NCI-H1092 (cell line): Measurements from ENCODE around the gene PRAC1.

ENCODE experiments used
- DNase-seq: peaks from one replicate; lab custom pipeline; 2025; lab: John Stamatoyannopoulos, UW

Gene PRAC1

DNA sequence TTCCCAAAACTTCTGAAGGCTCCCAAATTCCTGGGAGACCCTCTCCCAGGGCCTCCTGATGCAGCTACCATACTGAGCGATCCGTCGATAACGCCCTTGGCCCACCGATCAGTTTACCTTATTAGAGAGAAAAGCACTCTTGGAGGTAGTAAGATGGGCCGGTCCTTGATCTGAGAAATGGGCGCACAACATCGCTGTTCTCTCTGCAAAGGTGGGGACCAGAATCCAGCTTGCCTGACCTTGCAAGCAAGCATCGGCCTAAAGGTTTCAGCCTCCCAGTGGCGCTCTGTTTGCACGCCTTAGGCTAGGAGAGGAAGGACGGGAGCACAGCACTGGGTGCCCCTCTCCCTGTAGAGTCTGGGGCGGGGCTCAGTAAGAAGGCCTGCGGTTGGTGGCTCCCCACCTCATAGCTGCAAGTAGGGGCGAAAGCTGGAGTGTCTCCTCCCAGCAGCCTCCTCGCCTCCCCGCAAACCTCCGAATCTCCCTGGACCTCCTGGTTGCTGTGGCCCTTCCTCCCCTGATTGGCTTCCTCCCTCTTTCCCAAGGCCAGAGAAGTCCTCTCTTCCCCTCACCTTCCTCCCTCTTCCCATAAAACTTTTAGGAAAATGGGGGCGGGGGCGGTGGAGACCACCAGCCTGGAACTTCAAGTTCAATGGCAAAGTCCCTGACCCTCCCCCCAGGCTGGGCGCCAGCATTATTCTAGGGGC is at the start of gene PRAC1:
Gene PRAC1, minus strand, starts transcription at position 318 of the 707 bp plus-strand sequence. Its CDS starts 126 bp downstream, at position 192.
- no peak for DNase-seq

DNA sequence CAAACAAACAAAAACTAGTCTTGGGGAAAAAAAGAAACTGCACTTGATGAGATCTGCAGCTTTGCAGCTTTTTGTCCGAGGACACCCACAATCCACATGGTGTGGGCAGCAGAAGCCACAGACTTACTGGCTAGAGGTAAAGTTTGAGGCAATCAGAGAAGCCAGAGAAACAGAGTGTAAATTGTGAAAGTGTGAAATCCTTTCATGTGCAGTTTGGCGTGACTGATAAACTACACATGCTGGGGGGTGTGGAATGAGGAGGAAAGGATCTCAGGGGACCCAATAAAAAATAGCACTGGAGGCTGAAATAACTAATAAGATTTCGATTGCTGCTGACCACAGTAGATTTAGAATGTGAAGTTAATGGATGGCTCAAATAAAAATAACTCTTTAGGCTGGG is 48.6 kb upstream of the PRAC1 start:
- DNase-seq = no peak

DNA sequence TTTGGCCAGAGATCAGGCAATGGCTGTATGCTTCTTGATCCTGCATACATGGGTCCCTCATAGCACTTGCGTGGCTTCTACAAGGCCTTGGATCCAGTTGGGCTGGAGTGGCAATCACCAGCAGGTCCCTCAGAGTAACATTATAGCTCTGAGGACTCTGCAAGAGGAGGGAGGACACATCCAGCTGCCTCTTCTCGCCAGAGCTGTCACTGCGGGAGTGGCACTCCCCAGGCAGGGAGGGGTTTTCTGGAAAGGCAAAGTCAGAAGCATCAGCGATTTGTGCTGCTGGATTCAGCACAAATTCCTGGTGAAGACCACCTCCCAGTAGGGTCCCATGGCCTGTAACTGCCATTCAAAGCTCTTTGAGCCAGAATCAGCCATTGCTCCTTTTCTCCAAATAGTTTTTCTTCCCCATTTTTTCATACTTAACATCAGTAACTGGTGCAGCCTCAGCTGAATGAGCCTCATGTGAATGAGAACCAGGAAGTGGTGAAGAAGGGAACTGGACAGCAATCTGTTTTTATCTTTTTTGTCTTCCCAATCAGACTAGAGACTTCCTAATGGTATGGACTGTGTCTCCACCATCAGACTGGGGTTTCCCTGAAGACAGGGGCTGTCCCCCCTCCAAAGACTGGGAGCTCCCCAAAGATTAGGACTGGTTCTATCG is 46.8 kb upstream of the PRAC1 start:
- no peak for DNase-seq

DNA sequence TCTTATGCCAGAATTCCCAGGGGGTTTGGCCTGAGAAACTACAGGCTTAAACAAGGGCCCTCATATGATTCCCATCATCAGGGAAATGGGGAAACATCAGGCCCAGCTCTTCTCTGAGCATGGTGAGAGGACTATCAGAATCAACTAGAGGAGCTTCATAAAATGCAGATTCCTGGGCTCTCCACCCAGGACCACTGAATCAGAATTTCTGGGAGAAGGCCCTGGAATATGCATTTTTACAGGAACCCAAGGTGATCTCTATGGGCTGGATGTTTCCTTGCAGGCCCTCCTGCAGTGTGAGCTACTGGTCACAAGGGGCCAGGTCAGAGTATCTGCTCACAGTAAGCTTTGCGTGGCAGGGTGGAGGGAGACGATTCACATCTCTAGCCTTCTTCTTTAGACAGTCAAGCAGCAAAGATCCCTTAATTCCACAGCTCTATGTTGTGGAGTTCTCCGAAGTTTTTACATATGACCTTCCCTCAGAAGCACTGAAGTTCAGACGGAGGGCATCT is 45.0 kb upstream of the PRAC1 start:
- DNase-seq = no peak

DNA sequence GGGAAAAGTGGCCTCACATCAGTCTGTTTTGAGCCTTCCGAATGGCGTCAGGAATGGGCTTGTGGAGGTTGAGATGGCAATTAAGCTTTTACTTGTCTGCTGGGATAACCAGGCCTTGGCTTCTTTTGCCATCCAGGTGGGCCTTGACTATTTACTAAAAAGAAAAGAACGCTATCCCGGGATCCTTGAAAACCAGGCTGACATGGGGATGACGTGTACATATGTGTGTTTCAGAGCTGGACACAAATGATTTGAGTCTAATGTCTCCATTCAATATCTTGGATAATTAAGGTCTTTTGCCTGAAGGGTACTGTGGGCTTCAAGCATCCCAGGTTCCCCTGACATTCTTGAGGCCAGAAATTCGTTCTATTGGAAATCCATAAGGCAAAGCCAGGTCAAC is 38.8 kb upstream of the PRAC1 start:
- DNase-seq = no peak

DNA sequence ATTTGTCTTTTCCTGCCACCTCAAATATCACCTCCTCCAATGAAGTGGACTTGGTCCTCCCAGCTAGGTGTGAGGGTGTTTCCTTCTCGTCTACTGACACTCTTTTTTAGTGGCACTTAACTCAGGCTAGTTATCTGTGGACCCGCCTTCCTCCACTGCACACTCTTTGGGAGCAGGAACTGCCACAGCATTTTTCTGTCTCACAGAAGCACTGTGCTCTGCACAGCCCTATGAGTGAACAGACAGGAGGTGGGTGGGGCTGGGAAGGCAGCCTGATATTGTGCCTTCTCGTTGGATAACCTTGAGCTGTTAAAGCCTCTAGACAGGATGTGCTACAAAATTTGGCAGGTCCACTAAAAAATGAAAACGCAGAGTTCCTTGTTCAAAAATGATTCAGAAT is 38.1 kb upstream of the PRAC1 start:
- DNase-seq = no peak

DNA sequence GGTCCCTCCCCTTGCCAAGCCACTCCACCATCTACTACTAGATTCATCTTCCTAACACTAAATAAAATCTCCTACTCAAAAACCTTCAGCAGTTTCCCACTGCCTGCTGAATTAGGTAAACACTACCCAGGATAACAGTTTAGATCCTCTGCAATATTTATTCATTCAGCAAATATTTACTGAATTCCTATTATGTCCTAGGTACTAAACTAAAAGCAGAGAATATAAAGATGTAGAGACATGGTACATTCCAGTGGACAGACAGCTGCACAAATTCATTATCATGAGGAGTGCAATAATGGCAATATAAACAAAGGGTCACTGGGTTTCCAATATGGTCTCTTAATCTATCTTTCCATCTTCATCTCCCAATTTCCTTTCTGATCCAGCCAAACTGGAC is 37.0 kb upstream of the PRAC1 start:
- no peak for DNase-seq

DNA sequence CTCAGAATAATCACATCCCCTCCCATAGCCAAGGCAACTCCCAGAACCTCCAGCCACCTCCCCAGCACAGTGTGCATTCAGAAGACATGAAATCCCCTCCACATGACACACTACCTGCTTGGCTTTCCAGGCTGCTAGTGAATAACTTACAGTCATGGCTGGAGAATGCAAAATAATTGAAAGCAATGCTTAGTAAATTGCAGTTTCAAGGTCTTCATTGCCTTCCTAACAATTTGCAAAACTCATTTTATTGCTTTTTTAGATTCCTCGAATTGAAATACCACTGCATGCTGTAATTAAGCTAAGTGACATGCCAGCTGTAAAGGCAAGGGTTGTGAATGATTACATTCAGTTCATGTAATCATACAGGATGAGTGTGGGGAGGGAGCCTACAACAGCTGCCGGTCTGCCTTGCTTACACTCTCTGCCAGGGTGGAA is 35.2 kb upstream of the PRAC1 start:
- DNase-seq = no peak

DNA sequence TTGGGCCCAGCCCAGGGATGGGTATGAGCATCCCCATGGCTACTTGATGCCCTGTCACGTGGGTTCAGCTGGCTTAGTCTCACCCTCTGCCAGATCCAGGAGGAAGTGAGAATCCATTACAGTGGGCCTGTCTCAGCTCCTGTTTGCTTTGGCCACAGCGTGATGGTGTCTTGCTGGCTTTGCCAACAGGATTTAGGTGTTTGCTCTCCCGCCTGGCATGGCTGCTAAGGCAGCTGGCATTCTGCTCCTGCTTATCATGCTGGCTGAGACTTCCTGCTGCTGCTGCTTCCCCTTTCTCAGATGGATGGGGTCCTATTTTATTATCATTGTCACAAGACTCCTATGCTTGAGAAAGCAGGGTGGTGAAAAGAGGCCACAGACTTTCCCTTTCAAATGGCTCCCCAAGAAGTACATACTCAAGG is 34.5 kb upstream of the PRAC1 start:
- DNase-seq = peak; percentile 66

DNA sequence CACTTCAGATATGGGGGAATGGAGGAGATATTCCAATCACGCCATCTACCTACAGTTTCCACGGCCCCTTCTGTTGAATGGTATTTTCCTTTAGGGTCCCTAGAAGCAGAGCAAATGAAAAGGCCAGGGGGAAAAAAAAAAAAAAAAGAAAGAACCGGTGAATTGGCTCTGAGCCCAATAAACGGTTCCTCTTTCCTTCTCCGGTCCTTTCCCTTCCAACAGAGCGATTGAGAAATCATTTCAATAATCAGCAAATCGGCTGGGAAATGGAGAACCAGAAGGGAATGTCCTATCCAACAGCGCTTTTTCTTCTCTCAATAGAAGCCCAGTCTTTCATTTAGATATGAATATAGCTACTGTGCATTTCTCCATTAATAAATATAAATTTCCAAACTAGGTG is 33.0 kb upstream of the PRAC1 start:
- DNase-seq = no peak

DNA sequence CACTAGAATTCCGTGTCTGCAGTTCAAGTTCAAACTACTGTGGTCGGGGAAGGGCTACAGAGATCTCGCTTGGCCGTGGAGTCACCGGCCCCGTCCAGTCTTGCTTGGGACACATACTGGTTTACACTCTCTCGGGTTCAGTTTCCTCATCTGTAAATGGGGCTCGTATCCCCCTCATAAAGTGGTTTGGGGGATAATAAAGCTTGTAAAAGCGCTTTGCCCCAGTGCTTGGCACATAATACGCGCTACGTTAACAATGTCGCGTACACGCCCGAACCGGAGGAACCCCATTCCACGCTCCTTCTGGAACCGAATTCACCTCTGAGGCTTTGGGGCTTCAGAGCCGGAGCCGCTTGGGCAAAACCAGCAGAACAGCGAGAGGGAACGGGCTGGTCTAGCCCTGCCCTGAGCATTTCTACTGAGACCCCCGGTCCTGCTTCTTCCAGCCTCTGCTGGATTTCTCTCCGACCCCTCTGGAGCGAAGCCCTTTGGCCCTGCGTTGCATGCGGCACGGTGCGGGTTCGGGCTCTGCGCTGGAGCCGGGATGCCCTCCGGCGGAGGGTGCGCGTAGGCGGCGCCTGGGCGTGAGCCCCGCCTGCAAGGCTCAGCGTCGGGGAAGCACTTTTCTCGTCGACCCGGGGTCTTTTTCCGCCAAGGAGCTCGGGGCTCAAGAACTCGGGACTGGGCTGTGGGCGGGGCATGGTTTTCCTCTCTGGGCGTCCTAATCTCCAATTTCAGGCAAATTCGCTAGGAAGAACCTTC is 32.4 kb upstream of the PRAC1 start:
- DNase-seq = no peak

DNA sequence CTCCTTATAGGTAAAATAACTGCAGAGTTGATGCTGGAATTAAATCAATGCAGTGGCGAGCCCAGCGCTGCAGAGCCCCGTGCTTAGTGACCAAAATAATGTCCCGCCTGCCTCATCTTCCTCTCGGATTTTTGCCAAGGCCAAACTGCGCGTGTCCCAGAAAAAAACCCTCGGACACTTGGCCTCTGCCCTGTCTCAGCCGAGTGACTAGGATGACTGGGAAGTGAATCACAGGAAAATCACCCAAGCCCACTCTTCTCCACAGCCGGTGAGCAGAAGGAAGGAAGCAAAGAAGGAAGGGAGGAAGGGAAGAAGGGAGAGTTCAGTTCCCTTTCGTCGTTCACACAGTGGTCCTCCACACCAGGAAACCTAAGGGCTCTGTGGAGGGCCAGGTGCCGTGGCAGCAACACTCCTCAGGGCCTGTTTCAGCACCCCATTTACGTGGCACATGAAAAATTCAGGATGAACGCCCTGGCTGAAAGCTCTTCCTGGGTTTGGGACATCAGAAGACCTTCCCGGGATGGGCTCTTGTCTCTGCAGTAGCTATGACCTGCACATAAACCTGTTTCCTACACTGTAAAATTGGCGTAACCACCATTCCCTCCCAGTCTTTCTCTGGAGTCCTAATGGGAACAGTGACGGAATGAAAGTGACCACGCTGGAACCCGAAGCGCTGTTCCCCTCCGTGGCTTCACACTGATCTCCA is 31.6 kb upstream of the PRAC1 start:
- DNase-seq = no peak

DNA sequence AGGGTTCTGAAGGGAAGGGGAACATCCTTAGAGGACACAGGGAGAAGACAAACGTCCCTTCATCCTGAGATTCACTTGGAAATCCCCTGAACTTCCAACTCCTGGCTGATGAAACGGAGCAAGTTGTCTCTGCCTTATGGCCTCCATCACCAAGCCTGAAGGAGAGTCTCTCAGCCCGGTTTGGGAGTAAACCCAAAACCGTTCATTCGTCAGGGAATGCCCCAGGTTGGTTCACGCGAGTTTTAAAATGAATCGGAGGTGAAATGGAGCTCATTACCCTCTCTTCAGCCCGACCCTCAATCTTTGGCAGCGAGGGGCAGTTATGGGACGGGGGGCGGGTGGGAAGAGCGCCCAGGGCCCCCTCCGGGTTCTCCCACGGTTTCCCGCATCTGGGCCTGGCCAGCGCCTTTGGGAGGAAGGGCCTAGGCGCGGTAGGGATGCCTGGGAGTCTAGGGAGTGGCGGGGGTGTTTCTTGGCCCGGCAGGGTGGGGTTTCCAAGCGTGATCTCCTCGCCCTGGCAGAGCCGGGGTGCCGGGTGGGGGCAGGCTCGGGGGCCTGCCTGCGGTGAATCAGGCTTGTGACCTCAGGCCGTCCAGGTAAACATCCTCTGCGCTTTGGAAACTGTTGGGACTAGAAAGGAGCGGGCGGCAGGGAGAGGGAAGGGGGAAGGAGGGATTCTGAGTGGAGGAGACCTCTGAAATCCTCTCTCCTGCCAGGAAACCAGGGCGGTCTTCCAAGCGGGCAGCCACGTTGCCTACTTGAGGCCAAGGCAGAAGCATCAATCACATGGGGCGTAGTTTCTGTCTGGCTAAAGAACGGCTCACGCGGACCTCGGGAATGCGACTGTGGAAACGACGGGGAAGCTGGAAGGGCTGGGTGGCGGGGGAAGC is 30.3 kb upstream of the PRAC1 start:
- DNase-seq = no peak

DNA sequence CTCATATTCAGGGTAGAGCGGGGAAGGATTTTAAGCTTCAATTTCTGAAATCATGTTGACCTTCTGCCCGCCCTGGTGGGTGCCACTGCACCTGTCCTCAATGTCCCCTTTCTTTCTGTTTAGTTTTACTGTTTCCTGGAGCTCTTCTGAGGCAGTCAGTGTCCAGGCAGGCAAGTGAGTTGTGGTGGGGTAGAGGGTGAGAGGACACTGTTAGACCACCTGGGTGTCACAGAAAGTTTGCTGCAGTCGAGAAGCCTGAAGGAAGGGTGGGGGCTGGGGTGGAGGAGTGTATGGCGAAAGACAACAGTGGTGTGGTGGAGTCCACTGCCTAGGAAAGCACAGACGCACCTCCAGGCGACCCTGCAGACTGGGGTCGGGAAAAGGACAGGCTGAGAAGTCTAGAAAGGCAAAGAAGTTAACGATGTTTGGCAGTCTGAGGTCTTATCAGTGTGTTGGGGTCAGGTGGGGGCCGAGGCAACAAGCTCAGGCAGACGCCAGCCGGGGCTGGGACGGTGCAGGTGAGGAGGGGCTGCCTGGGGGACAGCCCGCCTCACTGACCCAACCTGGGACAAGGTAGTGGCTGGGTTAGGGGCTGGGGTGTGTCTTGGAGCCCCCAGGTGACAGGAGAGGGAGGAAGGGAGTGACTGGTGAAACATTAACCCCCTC is 29.5 kb upstream of the PRAC1 start:
- DNase-seq = no peak

DNA sequence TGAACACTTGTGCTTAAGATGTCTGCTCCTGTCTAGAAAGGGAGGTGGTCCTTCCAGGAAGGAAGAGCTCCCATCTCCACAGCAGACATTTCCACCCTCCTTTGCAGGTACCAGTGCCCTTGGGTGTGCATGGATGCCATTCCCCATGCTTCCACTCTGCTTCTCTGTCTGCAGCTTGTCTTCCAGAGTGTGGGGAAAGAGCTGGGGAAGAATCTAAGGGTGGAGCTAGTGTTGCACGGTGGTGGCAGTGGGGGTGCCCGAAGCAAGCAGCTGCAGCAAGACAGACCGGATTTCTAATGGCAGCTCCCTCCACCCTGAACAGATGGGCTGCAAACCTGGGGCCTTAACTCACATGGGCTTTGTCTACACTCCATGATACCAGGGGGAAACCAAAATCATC is 28.9 kb upstream of the PRAC1 start:
- no peak for DNase-seq

DNA sequence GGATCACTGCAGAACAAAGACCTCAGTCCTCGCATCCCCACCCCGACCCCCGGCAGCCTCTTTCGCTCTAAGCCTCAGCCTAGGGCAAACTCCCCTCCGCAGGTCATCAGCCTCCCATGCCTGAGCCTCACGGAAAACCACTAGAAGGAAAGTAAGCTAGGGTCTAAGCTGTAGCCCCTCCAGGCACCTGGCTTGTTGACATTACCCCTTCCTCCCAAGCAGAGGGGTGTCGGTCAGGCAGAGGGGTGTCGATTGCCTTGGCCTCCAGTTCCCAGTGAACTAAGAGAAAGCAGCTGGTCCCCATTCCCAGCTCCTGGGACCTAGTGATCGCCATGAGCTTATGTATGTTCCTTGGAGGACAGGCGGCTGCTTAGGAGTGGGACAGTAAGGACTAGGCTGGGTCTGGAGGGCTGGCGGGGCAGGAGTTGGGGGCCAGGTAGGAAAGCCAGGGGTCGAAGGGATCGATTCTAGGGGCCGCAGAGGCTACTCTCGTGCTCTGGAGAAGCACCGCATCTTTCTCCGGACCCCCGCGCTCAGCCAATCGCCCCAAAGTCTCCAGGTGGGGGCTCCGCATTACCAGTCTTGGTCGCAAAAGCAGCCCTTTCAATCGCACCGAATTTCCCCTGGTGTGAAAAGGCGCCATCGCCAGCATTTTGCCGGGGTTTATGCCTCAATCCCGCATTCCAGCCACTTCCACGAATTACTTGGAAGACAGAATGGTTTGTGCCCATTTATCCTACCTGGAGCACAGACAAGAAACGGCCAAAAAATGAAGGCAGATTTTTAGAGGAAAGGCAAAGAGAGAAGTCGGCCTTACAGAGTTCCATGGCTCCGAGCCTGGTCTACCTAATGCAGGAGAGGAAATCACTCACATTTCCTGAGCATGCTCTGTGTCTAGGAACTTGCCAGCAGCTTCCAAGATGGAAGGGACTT is 27.6 kb upstream of the PRAC1 start:
- DNase-seq = no peak

DNA sequence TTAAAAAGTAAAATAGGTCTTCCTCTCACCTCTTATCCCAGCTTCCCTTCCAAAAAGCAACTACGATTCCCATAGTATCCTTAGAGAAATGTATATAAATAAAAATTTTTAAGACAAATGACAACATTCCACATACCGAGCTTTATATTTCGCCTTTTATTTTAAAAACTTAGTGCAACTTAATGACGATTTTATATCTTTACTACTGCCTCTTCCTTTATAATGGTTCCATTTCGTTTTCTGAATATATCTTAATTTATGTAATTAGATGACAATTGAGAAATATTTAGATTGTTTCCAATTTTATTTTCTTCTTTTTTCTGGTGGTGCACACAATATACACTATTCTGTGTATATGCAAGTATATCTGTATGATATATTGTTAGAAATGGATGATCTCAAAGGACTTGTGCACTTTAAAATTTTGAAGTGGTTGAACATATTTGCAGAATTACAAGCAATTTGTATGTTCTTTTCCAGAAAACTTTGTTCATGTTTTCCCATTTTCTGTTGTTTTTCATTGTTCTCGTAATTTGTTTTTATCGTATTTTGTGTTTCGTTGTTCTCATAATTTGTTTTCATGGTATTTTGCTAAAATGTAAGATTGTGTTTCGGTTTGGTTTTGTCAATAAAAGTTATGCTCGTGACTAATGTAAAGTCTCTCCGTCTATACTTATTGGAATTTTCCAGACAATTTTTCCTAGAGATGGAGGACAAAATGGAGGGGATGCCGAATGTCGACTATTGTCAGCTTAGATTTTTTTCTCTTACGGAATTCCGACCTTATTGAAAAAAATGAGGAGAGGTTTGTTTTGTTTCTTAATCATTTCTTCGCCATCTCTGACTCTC is 26.6 kb upstream of the PRAC1 start:
- no peak for DNase-seq
